HFF-Myc (cell line): ENCODE data around the gene NBL1.

Source experiments
- DNase-seq: peaks from one replicate; pipeline ENCODE4 v3.0.0-alpha.2; 2011; ENCODE audit warnings: low read depth; ENCODE audit errors: extremely low read depth
- H3K4me3 ChIP-seq: replicated peaks from 2 replicates; pipeline ENCODE4 v1.5.1; 2011; ENCODE audit warnings: low read depth, mild to moderate bottlenecking, control low read depth, low read length
- TF ChIP-seq, protein P1 (sequence below): IDR thresholded peaks from 2 replicates; pipeline ENCODE4 v1.5.1; 2012; ENCODE audit warnings: mild to moderate bottlenecking, low read depth, low read length, control low read depth; ENCODE audit errors: missing control alignments

Gene NBL1

DNA sequence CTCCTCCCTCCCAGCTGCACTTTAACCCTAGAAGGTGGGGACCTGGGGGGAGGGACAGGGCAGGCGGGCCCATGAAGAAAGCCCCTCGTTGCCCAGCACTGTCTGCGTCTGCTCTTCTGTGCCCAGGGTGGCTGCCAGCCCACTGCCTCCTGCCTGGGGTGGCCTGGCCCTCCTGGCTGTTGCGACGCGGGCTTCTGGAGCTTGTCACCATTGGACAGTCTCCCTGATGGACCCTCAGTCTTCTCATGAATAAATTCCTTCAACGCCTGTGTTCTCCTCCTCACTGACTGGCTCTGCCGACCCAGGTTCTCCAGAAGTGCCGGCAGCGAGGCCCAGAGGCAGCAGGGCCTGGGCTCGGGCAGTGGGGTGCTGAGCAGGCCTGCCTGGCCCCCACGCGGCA is 14.1 kb downstream of the NBL1 start:
- no peak overlapping the region for H3K4me3 ChIP-seq
- DNase-seq = no peak
- TF ChIP-seq, protein P1, sequence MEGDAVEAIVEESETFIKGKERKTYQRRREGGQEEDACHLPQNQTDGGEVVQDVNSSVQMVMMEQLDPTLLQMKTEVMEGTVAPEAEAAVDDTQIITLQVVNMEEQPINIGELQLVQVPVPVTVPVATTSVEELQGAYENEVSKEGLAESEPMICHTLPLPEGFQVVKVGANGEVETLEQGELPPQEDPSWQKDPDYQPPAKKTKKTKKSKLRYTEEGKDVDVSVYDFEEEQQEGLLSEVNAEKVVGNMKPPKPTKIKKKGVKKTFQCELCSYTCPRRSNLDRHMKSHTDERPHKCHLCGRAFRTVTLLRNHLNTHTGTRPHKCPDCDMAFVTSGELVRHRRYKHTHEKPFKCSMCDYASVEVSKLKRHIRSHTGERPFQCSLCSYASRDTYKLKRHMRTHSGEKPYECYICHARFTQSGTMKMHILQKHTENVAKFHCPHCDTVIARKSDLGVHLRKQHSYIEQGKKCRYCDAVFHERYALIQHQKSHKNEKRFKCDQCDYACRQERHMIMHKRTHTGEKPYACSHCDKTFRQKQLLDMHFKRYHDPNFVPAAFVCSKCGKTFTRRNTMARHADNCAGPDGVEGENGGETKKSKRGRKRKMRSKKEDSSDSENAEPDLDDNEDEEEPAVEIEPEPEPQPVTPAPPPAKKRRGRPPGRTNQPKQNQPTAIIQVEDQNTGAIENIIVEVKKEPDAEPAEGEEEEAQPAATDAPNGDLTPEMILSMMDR = no peak

DNA sequence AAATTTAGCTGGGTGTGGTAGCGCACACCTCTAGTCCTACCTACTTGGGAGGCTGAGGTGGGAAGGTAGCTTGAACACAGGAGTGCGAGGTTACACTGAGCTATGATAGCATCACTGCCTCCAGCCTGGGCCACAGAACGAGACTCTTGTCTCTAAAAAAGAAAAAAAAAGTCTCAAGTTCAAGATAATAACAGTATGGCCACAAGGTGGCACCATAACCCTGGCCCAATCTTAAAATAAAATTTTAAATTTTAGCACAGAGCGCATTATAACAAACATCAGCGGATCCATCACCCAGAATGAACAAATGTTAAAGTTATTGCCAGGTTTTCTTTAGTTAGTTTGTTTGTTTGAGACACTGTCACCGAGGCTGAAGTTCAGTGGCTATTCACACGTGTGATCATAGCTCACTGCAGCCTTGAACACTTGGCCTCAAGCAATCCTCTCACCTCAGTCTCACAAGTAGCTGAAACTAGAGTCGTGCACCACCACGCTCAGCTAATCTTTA is 17.7 kb downstream of the NBL1 start:
- H3K4me3 ChIP-seq = no peak overlapping the region
- TF ChIP-seq, protein P1 = peak; percentile 60
- DNase-seq = no peak

DNA sequence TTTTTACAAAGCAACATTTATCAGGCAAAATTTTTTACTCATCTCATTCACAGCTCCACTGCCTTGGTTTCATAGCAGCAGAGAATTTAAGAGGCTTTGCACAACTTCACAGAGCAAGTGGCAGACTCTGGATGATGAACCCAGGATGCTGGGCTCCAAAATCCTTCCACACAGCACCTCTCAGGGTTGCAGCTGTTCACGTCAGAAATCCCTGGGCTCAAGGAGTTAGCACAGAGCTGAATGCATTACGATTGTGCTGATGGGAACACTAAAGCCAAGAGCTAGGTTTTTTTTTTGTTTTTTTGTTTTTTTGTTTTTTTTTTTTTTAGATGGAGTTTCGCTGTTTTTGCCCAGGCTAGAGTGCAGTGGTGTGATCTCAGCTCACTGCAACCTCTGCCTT is 18.2 kb downstream of the NBL1 start:
- H3K4me3 ChIP-seq = no peak overlapping the region
- no peak for DNase-seq
- TF ChIP-seq, protein P1 = no peak

DNA sequence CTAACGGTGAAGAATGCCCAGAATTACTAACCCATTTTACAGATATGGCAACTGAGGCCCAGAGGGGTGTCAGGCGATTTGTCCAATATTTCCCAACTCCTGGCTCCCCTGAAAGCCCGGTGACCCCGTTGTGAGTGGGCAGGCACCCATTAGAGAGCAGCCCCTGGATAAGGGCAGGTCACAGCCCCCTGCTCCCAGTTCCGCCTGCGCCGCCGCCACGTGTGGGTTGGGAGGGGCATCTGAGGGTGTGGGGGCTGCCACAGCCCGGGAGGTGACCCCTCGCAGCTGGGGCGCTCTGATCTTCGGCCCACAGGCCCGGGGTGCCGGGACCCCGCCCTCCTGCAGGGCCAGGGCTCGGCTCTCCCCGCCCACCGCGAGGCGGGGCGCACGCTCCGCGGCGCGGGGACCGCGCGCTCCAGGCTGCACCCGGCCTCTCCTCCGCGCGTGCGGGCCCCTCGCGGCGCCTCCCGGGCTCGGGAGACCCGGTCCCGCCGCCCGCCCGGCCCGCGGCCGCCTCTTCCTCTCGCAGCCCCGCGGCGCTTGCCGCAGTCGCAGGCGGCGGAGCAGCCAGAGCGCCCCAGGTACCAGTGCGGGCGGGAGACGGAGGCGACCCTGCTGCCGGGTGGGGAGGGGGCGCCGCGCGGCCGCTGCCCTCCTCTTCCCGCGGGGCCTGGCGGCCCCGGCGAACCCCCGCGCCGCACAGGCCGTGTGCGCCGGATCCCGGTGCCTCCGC is 20.5 kb downstream of the NBL1 start, which contains the start of gene HTR6:
HTR6 (plus strand) TSS at position 423 of the 733 bp plus-strand sequence. CDS start 879 bp downstream, outside the sequence.
- no peak for DNase-seq
- TF ChIP-seq, protein P1 = no peak
- H3K4me3 ChIP-seq = no peak within 1 kb of the TSS

DNA sequence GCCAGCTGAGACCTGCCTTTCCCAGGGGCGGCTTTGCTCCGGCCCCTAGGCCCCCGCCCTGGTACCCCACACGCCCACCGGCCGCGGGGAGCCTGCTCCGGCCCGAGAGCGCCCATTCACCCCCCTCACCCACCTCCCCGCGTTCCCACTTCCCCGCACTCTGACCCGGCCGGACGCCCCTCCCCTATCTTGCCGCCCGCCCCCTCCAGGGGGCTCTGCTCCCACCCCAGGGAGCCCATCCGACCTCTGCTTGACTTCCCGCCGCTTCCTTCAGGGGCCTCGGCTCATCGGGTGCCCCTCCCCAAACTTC is 21.0 kb downstream of the NBL1 start:
- DNase-seq = no peak
- H3K4me3 ChIP-seq = no peak overlapping the region
- TF ChIP-seq, protein P1 = no peak

DNA sequence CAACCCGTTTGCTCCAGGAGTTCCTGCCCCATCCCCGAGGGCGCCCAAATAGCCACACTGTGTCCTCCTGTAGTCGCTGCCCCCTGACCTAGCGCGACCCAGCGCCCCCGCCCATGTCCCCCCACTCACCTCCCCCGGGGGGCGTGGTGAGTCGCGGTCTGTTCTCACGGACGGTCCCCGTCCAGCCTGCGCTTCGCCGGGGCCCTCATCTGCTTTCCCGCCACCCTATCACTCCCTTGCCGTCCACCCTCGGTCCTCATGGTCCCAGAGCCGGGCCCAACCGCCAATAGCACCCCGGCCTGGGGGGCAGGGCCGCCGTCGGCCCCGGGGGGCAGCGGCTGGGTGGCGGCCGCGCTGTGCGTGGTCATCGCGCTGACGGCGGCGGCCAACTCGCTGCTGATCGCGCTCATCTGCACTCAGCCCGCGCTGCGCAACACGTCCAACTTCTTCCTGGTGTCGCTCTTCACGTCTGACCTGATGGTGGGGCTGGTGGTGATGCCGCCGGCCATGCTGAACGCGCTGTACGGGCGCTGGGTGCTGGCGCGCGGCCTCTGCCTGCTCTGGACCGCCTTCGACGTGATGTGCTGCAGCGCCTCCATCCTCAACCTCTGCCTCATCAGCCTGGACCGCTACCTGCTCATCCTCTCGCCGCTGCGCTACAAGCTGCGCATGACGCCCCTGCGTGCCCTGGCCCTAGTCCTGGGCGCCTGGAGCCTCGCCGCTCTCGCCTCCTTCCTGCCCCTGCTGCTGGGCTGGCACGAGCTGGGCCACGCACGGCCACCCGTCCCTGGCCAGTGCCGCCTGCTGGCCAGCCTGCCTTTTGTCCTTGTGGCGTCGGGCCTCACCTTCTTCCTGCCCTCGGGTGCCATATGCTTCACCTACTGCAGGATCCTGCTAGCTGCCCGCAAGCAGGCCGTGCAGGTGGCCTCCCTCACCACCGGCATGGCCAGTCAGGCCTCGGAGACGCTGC is 21.7 kb downstream of the NBL1 start:
- no peak overlapping the region for H3K4me3 ChIP-seq
- TF ChIP-seq, protein P1 = no peak
- no peak for DNase-seq
